Colon (tissue), 2 donors: ENCODE data around the gene FBXW9.
"Not testable (repeated sequence)": the region's sequence is repeated elsewhere in the genome, so short reads cannot be mapped to it uniquely, and the experiment has no call there.

Source experiments
- FAIRE-seq: peaks from 2 replicates; lab custom pipeline; 2012; peaks lifted over from hg19 to GRCh38; lab: Jason Lieb, UNC
- donor health status: control.
- donor health status: control.

Gene FBXW9

GRCh38 chr19:12715102-12715501 lies 18.7 kb upstream of the FBXW9 start:
- no peak for FAIRE-seq

DNA sequence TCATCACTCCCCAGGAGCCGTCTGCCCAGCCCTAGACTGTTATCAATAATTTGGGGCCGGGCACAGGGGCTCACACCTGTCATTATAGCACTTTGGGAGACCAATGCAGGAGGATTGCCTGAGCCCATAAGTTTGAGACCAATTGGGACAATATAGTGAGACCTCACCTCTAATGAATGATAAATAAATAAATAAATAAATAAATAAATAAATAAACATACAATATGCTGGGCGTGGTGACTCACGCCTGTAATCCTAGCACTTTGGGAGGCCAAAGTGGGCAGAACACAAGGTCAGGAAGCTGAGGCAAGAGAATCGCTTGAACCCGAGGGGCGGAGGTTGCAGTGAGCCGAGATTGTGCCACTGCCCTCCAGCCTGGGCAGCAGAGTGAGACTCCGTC lies 16.9 kb upstream of the FBXW9 start:
- not testable (repeated sequence) for FAIRE-seq

- not testable (repeated sequence) for FAIRE-seq
Observed at GRCh38 chr19:12712077-12712476, 15.6 kb upstream of the FBXW9 start.

DNA sequence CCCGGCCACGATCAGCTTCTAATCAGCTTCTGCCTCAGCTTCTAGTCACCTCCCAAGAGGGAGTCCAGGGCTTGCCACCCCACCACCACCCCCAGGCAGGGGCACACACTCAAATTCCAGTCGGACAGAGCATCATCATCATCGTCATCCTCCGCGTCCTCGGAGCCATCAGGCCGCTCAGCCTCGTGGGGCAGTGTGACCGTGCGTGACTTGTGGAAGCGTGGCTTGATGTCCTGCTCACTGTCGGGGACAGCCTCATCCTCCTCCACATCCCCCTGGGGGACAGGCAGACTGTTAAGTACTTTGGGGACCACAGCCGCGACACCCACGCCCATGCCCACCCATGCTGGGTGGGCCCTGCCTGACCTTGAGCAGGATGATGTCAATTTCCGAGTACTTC lies 14.8 kb upstream of the FBXW9 start:
- FAIRE-seq, result no peak

- FAIRE-seq, result no peak
Observed at GRCh38 chr19:12708641-12709040, 12.2 kb upstream of the FBXW9 start.

DNA sequence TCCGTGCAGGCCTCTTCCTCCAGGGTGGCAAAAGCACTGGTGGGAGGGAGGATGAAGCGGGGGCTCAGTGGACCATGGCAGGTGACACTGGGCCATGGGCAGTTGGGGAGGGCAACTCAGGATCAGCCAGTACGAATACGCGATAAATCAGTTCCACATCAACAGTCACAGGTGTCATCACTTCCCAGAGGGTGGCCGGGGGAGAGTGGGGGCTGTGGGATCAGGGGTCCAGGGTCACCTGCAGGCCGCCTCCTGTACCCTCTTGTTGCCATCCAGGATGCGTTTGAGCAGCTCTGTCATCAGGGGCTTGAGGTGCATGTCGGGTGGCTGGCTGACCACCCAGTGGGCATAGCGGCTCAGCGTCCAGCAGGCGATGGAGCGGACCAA lies 9.9 kb upstream of the FBXW9 start:
- FAIRE-seq, result no peak

DNA sequence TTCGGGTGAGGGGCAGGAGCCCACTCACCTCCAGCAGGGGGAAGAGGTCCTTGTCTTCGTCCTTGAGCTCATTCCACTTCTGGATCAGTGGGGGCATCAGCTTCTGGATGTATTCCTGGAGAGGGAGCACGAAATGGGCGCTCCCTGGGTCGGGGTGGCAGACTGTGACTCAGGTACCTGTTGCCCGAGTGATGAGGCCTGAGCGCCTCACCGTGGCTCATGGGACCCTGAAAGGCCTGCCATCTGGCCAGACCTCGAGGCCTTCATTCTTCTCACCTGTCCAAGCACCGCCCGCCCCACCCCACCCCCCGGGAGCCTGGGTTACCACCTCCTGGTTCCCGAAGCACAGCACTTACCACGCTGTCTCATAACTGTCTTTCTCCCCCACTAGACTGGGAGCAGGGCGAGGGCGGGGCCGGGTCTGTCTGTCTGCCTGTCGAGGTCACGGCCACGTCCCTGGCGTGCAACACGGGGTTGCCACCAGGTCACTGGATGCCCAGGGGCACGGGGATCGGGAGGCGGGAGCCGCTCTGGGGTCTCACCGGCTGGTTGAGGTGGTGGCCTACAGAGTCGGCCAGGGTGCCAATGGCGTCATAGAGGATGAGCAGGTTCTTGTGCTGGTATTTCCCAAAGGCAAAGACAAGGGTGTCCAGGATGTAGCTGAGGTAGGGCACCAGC lies 9.4 kb upstream of the FBXW9 start:
- FAIRE-seq, result no peak

DNA sequence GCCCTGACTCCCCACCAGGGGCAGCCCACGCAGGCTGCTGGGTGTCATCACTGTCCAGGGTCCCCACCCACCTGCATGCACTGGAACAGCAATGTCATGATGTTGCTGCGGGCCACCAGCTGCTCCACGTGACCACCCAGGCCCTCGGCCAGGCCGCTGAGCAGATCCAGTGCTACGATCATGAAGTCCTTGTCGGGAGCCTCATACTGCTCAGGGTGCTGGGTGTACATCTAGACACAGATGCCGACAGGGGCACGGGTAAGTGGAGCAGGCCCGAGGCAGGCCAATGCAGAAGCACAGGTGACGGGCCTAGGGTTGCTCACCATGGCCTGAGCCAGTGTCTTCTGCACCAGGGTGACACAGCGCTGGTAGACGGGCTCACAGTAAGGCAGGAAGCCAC lies 8.7 kb upstream of the FBXW9 start:
- FAIRE-seq, result no peak

GRCh38 chr19:12703046-12703445 lies 6.6 kb upstream of the FBXW9 start:
- FAIRE-seq, result no peak

DNA sequence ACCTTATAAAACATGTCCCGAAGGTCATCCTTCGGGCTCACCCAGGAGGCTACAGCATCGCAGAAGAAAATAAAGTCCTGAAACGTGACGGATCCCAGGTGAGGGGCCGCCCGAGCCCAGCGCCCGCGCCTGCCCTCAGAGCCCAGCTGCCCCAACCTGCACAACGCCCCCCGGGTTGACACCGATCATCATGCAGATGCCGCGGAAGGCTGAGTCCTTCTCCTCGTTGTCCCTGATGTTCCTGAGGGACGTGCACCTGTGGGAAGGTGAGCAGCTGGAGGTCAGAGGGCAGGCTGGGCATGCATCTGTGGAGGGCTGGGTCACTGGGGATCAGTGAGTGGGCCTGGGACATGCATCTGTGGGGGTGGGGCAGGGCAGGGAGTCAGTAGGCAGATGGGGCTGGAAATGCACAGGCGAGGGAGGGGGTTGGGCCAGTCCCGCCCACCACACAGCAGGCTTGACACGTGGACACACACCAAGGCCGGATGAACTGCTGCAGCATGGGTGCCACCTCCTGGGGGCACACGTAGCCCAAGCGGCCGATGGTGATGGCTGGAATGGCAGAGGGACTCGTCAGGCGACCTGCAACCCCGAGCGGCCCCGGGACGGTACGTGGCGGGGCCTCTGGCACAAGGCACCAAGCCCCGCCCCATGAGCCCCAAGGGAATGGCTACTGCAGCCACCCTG lies 5.3 kb upstream of the FBXW9 start:
- no peak for FAIRE-seq

- no peak for FAIRE-seq
Observed at GRCh38 chr19:12698138-12698537, 1.7 kb upstream of the FBXW9 start.

DNA sequence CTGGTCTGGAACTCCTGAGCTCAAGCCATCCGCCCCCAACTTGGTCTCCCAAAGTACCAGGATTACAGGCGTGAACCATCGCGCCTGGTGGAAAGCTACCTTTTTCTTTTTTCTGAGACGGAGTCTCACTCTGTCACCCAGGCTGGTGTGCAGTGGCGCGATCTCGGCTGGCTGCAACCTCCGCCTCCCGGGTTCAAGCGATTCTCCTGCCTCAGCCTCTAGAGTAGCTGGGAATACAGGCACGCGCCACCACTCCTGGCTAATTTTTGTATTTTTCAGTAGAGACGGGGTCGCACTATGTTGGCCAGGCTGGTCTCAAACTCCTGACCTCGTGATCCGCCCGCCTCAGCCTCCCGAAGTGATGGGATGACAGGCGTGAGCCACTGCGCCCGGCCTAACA lies 994 bp upstream of the FBXW9 start:
- not testable (repeated sequence) for FAIRE-seq

GRCh38 chr19:12695997-12696365 lies 450 bp downstream of the FBXW9 start:
- FAIRE-seq, result no peak

GRCh38 chr19:12695514-12695913 lies 917 bp downstream of the FBXW9 start:
- FAIRE-seq, result no peak

DNA sequence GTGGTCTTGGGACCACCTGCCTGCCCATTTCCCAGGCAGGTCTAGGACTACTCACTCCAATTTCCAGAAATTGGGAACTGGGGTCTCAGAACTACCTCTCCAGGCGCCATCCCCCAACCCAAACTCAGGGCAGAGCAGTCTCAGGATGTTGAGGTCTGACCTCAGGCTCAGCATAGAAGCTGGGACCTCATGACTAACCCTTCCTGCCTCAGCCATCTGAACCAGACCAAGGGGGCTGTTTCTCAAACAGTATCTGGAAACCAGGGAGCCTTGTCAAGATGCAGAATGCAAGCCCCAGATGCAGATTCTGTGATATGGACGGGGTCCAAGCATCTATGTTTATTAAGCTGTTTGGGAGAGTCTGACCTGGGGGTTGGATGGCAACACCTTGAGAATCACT lies 1.3 kb downstream of the FBXW9 start:
- FAIRE-seq, result no peak

- FAIRE-seq, result no peak
Observed at GRCh38 chr19:12694641-12695040, 1.8 kb downstream of the FBXW9 start.

DNA sequence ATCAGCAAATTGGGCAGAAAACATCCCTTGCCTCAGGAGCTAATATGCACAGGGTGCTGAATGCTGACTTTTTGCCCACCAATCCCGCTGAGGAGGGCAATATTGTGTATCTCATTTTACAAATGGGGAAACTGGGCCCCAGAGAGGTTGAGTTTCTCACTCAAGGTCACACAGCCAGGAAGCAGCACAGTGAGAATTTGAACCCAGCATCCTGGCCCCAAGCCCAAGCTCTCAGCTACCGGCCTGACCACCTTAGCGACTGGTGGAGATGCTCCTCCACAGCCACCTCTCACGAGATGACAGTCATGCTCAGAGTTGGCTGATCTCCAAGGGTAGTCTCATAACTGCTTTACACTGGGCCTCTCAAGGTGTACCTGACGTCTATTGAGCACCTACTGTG lies 3.5 kb downstream of the FBXW9 start:
- FAIRE-seq, result no peak

GRCh38 chr19:12689581-12690216 lies 6.7 kb downstream of the FBXW9 start:
- no peak for FAIRE-seq

DNA sequence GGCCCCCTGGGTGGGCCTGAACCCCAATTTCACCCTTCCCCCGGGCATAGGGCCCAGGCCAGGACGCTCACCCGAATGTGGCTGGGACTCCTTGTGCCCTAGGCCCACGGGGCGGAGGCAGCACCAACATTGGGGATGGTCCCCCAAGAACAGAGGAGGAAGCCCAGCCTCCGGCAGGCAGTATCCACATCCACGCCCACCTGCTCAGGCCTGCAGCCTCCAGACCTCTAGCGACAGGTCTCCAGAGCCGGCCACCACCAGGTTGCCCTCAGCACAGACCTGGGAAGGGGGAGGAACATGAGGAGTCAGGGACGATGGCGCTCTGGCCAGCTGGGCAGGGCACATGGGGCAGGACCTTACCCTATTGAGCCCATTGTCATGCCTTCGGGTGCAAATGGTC lies 7.4 kb downstream of the FBXW9 start:
- no peak for FAIRE-seq

DNA sequence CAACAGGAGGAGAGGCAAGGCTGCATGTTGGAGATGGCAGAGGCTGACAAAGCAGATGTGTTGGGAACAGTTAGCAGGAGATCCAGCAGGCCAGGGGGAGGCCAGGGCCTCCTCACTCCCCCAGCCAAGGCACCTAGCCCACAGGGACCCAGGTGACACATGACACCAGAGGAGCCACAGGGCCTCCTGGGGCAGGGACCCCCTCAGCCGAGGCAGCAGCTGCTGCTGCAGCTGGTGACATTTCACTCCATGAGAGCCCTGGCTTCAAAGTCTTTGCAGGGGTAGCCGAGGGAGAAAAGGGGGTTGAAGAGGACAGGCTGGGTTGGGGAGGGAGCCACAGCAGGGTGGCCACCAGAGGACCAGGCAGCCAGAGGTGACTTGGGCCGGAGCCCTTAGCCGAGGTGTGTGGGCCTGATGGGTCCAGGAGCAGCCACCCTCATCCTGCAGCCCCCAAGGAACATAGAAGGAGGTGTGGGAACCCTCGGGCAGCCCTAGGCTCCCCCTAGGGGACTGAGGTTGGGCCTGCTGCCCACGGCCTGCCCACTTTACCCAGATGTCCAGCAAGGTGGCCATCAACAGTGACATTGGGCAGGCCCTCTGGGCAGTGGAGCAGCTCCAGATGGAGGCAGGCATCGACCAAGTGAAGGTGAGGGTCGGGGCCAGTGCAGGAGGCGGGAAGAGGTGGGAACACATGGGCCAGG lies 8.8 kb downstream of the FBXW9 start, which contains the start of gene GNG14:
GNG14 (plus strand) TSS at position 503 of the 701 bp plus-strand sequence; CDS start at position 554, 51 bp downstream.
- no peak for FAIRE-seq

DNA sequence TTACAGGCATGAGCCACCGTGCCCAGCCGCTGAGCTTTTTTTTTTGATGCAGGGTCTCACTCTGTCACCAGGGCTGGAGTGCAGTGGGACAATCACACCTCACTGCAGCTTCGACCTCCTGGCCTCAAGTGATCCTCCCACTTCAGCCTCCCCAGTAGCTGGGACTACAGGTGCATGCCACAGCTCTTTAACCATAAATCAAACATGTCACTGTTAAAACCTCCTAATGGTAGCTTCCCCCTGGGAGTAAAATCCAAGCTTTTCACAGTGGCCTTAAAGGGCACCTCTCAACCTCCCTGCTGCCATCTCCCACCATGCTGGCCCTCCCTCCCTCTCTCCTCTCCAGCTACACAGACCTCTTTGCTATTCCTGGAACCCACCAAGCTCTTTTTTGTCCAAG lies 10.6 kb downstream of the FBXW9 start:
- no peak for FAIRE-seq

DNA sequence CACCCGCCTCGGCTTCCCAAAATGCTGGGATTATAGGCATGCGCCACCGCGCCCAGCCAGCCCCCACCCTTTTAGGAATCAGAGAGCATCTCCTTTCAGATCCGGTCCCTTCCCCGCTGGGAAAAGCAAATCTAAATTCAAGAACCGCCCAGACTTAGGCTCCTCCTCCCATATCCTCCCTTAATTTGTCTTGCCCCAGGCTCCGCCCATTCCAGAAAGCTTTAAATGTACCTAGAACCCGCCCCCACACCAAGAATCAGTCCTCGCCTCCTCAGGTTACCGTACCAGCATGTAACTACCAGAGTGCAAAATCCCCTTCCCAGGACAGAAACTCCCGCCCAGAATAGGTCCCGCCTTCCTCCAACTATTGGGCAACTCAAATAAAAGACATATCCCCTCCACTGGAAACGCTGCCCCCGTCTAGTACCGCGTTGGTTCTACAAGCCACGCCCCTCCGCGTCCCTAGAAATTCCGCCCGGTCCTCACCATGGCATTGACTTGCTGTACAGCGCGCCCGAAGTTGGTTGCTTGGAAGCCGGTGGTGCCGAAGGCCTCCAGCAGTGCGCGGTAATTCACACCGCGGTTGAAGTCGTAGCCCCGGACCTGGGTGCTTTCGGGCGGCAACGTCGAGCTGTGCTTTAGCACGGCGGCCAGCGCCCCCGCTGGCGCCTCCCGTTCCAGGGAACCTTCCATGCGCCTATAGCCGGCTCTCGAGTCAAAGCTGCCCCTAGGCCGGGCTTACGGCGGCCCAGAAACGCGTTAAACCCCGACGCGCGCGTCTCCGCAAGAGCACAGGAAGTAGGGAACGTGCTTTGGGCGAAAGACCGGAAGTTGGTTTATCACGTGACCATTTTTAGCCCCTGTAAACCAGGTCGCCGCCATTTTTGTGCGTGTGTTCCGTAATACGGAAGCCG lies 15.1 kb downstream of the FBXW9 start, which contains the start of gene DHPS:
DHPS (minus strand) TSS at position 807 of the 914 bp plus-strand sequence; CDS start at position 693, 114 bp downstream.
- no peak for FAIRE-seq
